ENCODE results near the gene NT5DC4. TPM values are rescaled to one million over a fixed set of nuclear protein-coding genes. Genes with fewer than 3 reads are reported as not detected.

The NT5DC4 gene
- total RNA-seq, 1 experiment from 2014 or later, result not detected

DNA sequence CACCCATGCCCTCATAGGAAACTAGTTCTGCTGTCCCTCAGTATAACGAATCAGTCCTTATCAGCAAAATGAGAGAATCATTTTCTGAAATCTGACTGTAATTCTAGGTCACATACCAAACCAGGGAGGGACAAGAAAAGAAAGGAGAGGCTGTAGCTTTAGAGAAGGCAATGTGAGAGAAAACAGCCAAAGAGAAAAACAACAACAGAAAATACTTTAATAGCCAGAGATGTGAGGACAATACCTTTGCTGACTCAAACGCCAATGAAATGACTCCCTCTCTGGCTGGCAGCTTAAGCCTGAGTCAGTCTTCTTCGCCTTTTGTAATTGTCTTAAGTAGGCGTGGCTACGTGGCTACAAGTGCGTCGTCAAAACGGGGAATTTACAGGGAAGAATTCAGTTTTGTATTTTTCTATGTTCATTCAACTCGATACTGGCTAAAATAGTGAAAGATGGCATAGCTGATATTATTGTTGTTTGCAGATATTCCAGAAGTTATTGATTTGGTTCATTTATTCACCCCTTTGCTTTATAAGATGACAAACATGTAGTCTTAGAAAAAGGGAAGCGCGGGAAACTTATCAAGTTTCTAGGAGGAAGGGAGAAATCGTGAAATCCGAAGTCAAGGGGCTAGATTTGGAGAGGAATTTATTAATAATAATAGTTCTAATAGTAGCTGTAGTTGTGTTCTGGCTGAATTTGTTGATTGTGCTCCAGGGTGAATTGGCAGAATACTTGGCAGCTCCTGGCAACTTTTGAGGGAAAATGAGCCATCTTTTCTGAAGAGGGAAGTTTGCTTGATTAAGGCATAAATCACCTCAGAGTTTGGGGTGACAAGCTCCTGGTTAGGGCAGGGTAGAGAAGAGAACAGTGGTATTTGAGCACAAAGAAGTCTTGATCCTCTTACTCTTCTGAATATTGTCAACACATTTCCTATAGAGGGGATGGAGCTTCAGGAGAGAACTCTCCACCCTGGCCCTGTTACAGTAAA, 63.7 kb downstream of the NT5DC4 start, which contains the start of gene IL1A:
Gene IL1A, minus strand, starts transcription at position 295 of the 991 bp plus-strand sequence. CDS start 723 bp downstream, outside the sequence.
- DNase-seq (ENCODE audit: low read depth), result peak; percentile 54

DNA sequence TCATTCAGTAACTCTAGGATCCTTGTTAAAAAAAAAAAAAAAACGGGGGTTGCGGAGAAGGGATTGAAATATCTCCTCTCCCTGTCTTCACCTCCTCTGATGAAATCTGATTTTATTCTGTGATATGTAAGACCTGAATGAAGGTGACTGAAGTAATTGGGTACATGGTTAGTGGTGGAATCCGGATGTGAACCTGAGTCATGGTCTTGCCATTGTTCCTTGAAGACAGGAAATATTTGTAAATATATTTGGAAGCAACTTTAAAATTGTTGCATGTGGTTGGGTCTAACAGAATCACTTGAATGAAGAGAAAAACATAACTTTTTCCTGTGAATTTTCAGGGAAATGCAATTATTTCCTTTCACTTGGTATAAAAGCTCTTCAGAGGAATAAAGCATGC, 66.5 kb downstream of the NT5DC4 start:
- no peak for DNase-seq (ENCODE audit: low read depth)

DNA sequence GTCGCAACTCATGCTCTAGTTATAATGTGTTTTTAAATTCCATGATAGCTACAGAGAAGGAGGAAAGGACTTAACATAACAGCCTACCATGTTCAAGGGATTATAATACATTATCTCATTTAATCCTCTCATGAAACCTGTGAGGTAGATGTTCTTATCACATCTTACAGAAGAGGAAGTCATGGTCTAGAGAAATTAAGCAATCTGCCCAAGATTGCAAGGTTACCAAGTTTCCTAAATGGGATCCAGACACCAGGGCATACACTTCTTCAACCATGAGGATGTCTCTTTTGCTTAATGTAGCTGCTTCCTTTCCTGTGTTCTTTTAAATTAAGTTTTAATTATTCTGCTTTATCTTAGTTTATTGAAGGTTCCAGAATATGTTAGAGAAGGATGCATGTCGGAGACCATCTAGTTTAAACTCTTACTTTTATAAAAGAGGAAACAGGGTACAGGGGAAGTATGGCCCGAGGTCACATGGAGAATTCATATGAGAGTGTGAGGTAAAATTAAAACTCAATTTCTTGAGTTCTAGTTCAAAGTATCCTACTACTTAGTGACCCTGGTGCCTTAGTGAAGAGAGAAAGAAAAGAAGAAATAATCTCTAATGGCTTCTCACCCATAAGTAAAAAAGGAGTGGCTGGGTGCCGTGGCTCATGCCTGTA, 67.0 kb downstream of the NT5DC4 start:
- no peak for DNase-seq (ENCODE audit: low read depth)

DNA sequence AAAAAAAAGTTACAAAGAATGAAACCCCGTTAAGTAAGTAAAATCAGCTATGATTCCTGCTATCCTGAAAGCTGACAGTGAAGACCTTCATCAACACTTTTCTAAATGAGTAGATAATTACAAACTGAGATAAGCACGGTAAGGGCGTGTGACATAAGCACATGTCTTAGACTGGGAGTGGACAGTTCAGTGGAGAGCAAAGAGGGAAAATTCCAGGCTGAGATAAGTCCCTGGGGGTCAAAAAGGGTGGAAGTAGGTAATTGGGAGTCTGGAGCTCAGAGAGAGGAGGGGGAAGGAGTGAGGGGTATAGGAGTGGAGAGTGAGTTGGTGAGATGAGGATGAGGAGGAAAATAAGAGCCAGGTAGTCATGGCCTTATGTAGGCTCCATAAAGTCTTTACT, 67.8 kb downstream of the NT5DC4 start:
- no peak for DNase-seq (ENCODE audit: low read depth)

Other genes with a start within 250 kb of the NT5DC4 start
- 53.9 and 57.6 TPM in 2 replicates for gene TTL, start 238.9 kb upstream of the NT5DC4 start, total RNA-seq (2014; rRNA removed)
- gene POLR1B, start 178.6 kb upstream of the NT5DC4 start, total RNA-seq (2014; rRNA removed), result 14.6 and 14.8 TPM in 2 replicates
- gene CHCHD5, start 136.4 kb upstream of the NT5DC4 start, total RNA-seq (2014; rRNA removed), result 22.4 and 32.6 TPM in 2 replicates
- gene SLC20A1, start 75.1 kb upstream of the NT5DC4 start, total RNA-seq (2014; rRNA removed), result 172 and 186 TPM in 2 replicates
- 23.9 and 33.2 TPM in 2 replicates for gene CKAP2L, start 43.6 kb downstream of the NT5DC4 start, total RNA-seq (2014; rRNA removed)
- not detected in 2 replicates for gene IL1A, start 63.5 kb downstream of the NT5DC4 start, total RNA-seq (2014; rRNA removed)
- gene IL1B, start 115.8 kb downstream of the NT5DC4 start, total RNA-seq (2014; rRNA removed), result 0.06 and 0.86 TPM in 2 replicates
- 0.75 TPM in 1 of 2 replicates, not detected in the other for gene IL37, start 190.1 kb downstream of the NT5DC4 start, total RNA-seq (2014; rRNA removed)